22Rv1 (cell line): Measurements from ENCODE around the gene GABBR2.

Source experiments
- H3K27ac ChIP-seq: fragments of 450-650 bp; 2 replicates; pipeline ENCODE4 v1.5.1; 2017
- ZFX ChIP-seq: fragments of 450-650 bp; IDR thresholded peaks from 2 replicates; pipeline ENCODE4 v1.6.1; 2017; ENCODE audit warnings: antibody characterized with exemption, borderline replicate concordance
- TF ChIP-seq, protein P1 (sequence below): fragments of 450-650 bp; IDR thresholded peaks from 2 replicates; pipeline ENCODE4 v1.5.1; 2017; ENCODE audit warnings: mild to moderate bottlenecking

Gene GABBR2

DNA sequence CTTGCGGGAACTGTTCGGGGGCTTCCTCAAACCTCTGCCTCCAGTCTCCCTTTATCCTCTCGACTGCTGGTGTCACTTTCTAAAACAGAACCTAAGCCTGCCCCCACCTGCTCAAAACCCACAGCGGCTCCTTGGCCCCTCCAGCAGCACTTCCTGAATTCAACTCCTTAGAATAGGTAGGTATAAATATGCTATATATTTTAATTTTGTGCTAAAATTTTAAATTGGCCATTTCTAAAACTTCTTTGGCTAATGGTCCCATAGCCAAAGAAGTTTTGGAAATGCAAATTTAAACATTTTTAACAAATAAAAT, 381.5 kb downstream of the GABBR2 start:
- TF ChIP-seq ZFX = no peak
- TF ChIP-seq, protein P1, sequence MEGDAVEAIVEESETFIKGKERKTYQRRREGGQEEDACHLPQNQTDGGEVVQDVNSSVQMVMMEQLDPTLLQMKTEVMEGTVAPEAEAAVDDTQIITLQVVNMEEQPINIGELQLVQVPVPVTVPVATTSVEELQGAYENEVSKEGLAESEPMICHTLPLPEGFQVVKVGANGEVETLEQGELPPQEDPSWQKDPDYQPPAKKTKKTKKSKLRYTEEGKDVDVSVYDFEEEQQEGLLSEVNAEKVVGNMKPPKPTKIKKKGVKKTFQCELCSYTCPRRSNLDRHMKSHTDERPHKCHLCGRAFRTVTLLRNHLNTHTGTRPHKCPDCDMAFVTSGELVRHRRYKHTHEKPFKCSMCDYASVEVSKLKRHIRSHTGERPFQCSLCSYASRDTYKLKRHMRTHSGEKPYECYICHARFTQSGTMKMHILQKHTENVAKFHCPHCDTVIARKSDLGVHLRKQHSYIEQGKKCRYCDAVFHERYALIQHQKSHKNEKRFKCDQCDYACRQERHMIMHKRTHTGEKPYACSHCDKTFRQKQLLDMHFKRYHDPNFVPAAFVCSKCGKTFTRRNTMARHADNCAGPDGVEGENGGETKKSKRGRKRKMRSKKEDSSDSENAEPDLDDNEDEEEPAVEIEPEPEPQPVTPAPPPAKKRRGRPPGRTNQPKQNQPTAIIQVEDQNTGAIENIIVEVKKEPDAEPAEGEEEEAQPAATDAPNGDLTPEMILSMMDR = no peak
- H3K27ac ChIP-seq = no peak overlapping the region

DNA sequence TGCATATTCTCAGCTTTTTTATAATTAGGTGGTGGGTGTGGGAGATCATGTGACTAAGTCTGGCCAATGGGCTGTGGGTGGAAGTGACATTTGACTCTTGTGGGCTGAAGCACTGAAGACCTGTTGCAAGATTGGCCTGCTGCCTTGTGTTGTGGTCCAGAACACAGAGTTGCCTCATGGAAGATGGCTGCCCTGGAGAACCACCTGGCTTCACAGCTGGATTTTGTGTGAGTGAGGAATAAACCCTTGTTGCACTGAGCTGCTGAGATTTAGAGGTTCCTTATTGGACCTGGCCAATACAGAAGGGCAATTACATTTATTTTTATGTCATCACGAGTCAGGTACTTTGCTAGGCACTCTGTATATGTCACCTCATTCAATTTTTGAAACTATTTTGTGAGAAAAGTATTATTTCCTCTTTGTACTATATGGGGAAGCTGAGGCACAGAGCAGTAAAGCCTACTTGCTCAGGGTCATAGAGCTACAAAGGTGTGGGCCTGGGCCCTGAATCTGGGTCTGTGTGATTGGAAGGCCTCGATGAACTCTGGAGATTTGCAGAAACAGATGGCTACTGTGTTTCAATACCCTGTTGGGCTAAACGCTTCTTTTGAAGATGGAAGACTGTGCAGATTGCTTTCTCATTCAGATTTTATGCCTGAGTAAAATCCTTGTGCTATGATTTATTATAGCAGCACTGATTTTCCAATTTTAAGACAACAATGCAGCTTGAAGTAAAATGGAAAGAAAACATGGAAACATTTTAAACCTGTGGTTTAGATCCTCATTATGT, 382.1 kb downstream of the GABBR2 start:
- TF ChIP-seq, protein P1 = no peak
- no peak for TF ChIP-seq ZFX
- H3K27ac ChIP-seq = no peak overlapping the region

DNA sequence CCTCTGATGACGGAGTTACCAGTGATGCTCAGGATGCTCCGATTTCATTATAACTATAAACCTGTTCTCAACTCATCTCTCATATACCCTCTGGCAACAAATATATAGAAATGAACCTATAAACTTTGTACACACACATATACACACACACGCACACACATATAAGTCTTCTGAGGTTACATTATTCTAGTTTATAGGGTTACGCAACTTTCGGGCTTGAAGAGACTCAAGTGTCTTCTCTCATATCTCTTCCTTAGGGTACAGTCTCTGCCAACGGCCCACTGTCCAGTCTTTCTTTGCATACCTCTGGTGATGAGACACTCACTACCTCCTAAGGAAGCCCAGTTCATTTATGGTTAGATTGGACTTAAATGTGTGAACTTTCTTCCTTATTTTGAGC, 383.9 kb downstream of the GABBR2 start:
- no peak for TF ChIP-seq ZFX
- TF ChIP-seq, protein P1 = no peak
- H3K27ac ChIP-seq = no peak overlapping the region

DNA sequence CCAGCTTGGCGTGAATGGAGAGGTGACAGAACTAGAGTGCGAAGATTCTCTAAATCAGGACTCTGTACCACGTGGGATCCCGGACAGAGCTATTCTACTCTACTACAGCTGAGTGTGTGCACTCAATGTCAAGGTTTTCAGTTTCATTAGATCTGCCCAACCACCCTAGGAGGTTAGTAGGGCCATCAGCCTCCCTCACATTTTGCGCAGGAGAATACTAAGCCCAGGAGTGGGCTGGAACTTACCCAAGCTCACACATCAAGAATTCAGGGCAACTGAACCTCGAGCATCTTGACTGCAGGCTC, 385.0 kb downstream of the GABBR2 start:
- TF ChIP-seq, protein P1 = no peak
- no peak for TF ChIP-seq ZFX
- H3K27ac ChIP-seq = no peak overlapping the region

DNA sequence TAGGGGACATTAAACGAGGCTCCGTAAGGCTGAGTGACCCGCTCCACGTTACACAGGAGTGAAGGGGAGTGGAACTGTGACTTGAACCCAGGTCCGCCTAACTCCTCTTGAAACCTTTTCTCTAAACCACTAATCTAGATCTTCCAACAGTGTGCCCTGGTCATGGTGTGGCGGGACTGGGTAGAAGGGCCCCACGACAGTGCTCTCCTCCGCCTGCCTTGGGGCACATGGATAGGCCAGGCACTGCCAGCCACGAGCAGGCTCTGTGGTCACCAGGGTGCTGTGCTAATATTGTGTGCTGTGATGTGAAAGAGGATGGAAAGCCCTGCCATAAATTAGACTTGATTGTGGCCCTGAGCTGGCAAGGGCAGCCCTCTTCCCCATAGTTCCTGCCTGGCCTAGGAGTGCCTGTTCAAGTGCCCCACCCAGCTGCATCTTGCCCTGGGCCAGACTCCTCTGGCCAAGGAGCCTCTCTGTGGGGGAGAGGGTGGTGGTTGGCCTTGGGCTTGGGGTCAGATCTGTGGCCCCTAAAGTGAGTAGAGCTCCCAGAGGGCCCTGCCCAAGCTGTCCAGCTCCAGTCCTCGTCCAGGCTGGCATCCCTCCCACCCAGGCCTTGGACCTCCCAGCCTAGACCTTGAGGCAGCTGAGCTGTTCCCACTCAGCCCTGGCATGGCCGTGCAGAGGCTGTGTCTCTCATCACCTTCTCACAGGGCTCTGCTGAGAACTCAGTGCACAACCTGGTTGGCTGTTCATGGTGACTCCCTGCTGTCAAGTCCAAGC, 385.5 kb downstream of the GABBR2 start:
- no peak overlapping the region for H3K27ac ChIP-seq
- TF ChIP-seq, protein P1 = no peak

DNA sequence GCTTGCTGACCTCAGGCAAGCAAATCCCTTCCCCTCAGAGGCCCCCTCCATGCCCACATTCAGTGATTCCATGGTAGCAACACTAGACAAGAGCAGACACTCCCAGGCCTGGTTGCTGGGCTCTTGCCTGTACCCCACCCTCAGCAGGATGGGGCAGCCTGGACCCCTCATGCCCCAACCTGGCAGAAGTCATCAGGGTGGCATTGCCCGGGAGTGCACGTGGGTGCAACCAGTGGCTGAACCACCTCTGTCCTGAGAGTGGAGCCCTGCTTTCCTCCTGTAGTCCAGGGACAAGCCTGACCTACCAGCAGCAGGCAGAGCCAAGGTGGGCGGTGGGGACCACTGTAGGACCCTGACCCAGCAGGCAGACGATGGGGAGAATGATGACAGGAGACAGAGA, 387.5 kb downstream of the GABBR2 start:
- TF ChIP-seq, protein P1 = no peak
- no peak for TF ChIP-seq ZFX
- H3K27ac ChIP-seq = no peak overlapping the region

DNA sequence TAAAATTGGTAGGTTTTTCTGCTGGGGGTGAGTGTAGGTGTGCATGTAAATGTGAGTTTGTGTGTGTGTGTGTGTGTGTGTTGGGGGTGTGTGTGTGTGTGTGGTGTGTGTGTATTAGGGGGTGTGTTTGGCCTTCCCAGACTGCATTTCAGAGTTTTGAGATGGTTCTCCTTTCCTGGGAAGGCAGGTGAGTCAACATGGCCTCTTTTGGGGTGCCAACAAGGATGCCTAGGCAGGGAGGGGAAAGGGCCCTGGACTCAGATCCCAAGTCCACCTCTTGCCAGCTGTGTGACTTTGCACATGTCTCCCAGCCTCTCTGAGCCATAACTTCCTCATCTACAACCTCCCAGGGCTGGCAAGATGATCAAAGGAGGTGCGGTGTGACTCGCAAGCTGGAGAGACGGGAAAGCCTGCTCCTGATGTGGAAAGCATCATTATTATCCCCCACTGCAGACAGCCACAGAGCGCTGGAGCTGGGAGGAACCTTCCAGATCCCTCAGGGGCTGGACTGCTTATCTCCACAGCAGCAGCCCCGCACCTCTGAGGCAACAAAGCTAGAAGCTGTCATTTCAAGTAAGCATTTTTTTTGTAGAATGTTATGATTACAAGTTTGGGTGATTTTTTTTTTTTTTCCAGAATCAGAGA, 389.8 kb downstream of the GABBR2 start:
- no peak overlapping the region for H3K27ac ChIP-seq
- no peak for TF ChIP-seq ZFX
- TF ChIP-seq, protein P1 = no peak
